HepG2 (cell line): ENCODE results near the gene SPTBN5.

Source experiments
- CSRNP2 ChIP-seq: sonication (generic); formaldehyde crosslinking; conservative IDR thresholded peaks from 2 replicates; pipeline ENCODE4 v1.8.0; 2022; ENCODE audit warnings: low read depth, missing genetic modification reagents
- HMGXB4 ChIP-seq, 2 experiments: sonication (generic) in 1 of 2; formaldehyde crosslinking in 1 of 2; IDR thresholded peaks; 2 replicates each; pipeline versions ENCODE4 v1.4.0 to v1.6.1; 2018 to 2020; ENCODE audit warnings: missing genetic modification reagents in 2 of 2, borderline replicate concordance in 1 of 2, low read depth in 1 of 2, mild to moderate bottlenecking in 1 of 2, missing biosample characterization in 1 of 2
- NFYB ChIP-seq: sonication (generic); formaldehyde crosslinking; IDR thresholded peaks from 2 replicates; pipeline ENCODE4 v1.4.0; 2020; ENCODE audit warnings: missing genetic modification reagents
- TF ChIP-seq, protein P1 (sequence below): sonication (generic); formaldehyde crosslinking; IDR thresholded peaks from 2 replicates; pipeline ENCODE4 v1.4.0; 2020; ENCODE audit warnings: missing genetic modification reagents, mild to moderate bottlenecking, borderline replicate concordance

DNA sequence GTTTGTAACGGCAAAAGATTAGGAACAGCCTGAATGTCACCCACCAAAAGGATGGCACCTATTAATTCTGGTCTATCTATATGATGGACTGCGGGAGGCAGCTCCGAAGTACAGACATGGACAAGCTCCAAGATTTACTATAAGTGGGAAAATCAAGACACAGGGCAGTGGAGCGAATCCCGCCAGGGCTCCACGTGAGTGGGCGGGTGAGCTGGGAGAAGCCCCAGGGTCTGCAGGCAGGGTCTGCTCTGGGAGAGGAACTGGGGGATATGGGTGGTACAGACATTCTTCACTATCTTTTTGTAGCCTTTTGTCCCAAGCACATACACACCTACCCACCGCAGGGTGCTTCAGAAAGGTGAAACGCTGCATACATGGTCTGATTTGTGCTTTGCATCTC, 38.2 kb upstream of the SPTBN5 start:
- TF ChIP-seq, protein P1, sequence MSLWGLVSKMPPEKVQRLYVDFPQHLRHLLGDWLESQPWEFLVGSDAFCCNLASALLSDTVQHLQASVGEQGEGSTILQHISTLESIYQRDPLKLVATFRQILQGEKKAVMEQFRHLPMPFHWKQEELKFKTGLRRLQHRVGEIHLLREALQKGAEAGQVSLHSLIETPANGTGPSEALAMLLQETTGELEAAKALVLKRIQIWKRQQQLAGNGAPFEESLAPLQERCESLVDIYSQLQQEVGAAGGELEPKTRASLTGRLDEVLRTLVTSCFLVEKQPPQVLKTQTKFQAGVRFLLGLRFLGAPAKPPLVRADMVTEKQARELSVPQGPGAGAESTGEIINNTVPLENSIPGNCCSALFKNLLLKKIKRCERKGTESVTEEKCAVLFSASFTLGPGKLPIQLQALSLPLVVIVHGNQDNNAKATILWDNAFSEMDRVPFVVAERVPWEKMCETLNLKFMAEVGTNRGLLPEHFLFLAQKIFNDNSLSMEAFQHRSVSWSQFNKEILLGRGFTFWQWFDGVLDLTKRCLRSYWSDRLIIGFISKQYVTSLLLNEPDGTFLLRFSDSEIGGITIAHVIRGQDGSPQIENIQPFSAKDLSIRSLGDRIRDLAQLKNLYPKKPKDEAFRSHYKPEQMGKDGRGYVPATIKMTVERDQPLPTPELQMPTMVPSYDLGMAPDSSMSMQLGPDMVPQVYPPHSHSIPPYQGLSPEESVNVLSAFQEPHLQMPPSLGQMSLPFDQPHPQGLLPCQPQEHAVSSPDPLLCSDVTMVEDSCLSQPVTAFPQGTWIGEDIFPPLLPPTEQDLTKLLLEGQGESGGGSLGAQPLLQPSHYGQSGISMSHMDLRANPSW (CRISPR knock-in tag), result no peak
- TF ChIP-seq NFYB (CRISPR knock-in tag) (no peak), CSRNP2 (CRISPR knock-in tag) (no peak), HMGXB4 (CRISPR knock-in tag; IDR thresholded peaks at IDR 0.05; ENCODE audit: borderline replicate concordance in 1 of 2, low read depth in 1 of 2) (no peak)
